Stimulated activated CD8-positive, alpha-beta memory T cell treated with anti-CD3 and anti-CD28 coated beads, Interleukin-15, amount 100 ng/mL, for 24 hours (primary cell): ENCODE data around the gene GSTM1.
"Not testable (repeated sequence)": the region's sequence is repeated elsewhere in the genome, so short reads cannot be mapped to it uniquely, and the experiment has no call there.

Experiments used
- DNase-seq: peaks from one replicate; pipeline ENCODE4 v3.0.0-alpha.2; 2020; ENCODE audit warnings: low read depth

Gene GSTM1

GRCh38 chr1:109697861-109698260, 10.2 kb downstream of the GSTM1 start:
- DNase-seq: not testable (repeated sequence)

GRCh38 chr1:109702940-109703339, 15.3 kb downstream of the GSTM1 start:
- not testable (repeated sequence) for DNase-seq

- no peak for DNase-seq
Measured at GRCh38 chr1:109704173-109704572, 16.6 kb downstream of the GSTM1 start.

GRCh38 chr1:109705411-109705810, 17.8 kb downstream of the GSTM1 start:
- DNase-seq: no peak

- not testable (repeated sequence) for DNase-seq
Measured at GRCh38 chr1:109708949-109709348, 21.3 kb downstream of the GSTM1 start.

- not testable (repeated sequence) for DNase-seq
Measured at GRCh38 chr1:109709822-109710221, 22.2 kb downstream of the GSTM1 start.

GRCh38 chr1:109711593-109712320, 24.1 kb downstream of the GSTM1 start, which contains the start of gene GSTM5:
GSTM5 (plus strand) TSS chr1:109712251; CDS start chr1:109712313, 62 bp downstream.
- not testable (repeated sequence) for DNase-seq

GRCh38 chr1:109712321-109712864, 24.8 kb downstream of the GSTM1 start:
- DNase-seq: no peak

GRCh38 chr1:109713636-109714035, 26.0 kb downstream of the GSTM1 start:
- DNase-seq: no peak

- DNase-seq: no peak
Measured at GRCh38 chr1:109714661-109715372, 27.2 kb downstream of the GSTM1 start.

- DNase-seq: no peak
Measured at GRCh38 chr1:109716121-109716520, 28.5 kb downstream of the GSTM1 start.

- no peak for DNase-seq
Measured at GRCh38 chr1:109716570-109717090, 29.0 kb downstream of the GSTM1 start.

GRCh38 chr1:109717729-109718128, 30.1 kb downstream of the GSTM1 start:
- DNase-seq: no peak

- DNase-seq: no peak
Measured at GRCh38 chr1:109718495-109718894, 30.9 kb downstream of the GSTM1 start.

GRCh38 chr1:109719337-109719837, 31.8 kb downstream of the GSTM1 start:
- DNase-seq: no peak

GRCh38 chr1:109721042-109721441, 33.4 kb downstream of the GSTM1 start:
- no peak for DNase-seq

GRCh38 chr1:109721971-109722370, 34.4 kb downstream of the GSTM1 start:
- no peak for DNase-seq

GRCh38 chr1:109722908-109723691, 35.5 kb downstream of the GSTM1 start:
- no peak for DNase-seq

GRCh38 chr1:109724933-109725332, 37.3 kb downstream of the GSTM1 start:
- no peak for DNase-seq

GRCh38 chr1:109725510-109725909, 37.9 kb downstream of the GSTM1 start:
- no peak for DNase-seq

- DNase-seq: no peak
Measured at GRCh38 chr1:109726007-109726406, 38.4 kb downstream of the GSTM1 start.
